Astrocyte (in vitro differentiated cells and primary cell): ENCODE data around the gene CDS1. TPM values are rescaled to one million over a fixed set of nuclear protein-coding genes. Genes with fewer than 3 reads are reported as not detected.
"Not testable (repeated sequence)": the region's sequence is repeated elsewhere in the genome, so short reads cannot be mapped to it uniquely, and the experiment has no call there.

Experiments
- DNase-seq: peaks from one replicate; pipeline ENCODE4 v3.0.0-alpha.2; 2010; ENCODE audit warnings: low read depth
- FAIRE-seq: peaks from 2 replicates; lab custom pipeline; 2011; peaks lifted over from hg19 to GRCh38; lab: Jason Lieb, UNC
- H2AFZ ChIP-seq: 2 replicates; pipeline ENCODE4 v1.6.0; 2012; ENCODE audit warnings: low read depth, low read length, inconsistent platforms
- H3K27ac ChIP-seq: 2 replicates; pipeline ENCODE4 v1.5.1; 2011; ENCODE audit warnings: low read depth, low read length, inconsistent platforms
- H3K27me3 ChIP-seq: 2 replicates; pipeline ENCODE4 v1.6.0; 2011; ENCODE audit warnings: low read length, inconsistent platforms; ENCODE audit not compliant: insufficient read depth
- H3K36me3 ChIP-seq: 2 replicates; pipeline ENCODE4 v1.5.1; 2011; ENCODE audit warnings: low read length, inconsistent platforms; ENCODE audit not compliant: insufficient read depth
- H3K4me1 ChIP-seq: 2 replicates; pipeline ENCODE4 v1.5.1; 2011; ENCODE audit warnings: low read length, inconsistent platforms; ENCODE audit not compliant: insufficient read depth
- H3K4me2 ChIP-seq: 2 replicates; pipeline ENCODE4 v1.6.0; 2012; ENCODE audit warnings: low read length, inconsistent platforms
- H3K4me3 ChIP-seq: 2 replicates; pipeline ENCODE4 v1.5.1; 2011; ENCODE audit warnings: low read depth, mild to moderate bottlenecking, low read length, inconsistent platforms; ENCODE audit not compliant: insufficient read depth
- H3K79me2 ChIP-seq: 2 replicates; pipeline ENCODE4 v1.6.0; 2012; ENCODE audit warnings: mild to moderate bottlenecking, low read length, inconsistent platforms; ENCODE audit not compliant: insufficient read depth
- H3K9ac ChIP-seq: 2 replicates; pipeline ENCODE4 v1.6.0; 2012; ENCODE audit warnings: mild to moderate bottlenecking, low read length, inconsistent platforms
- H3K9me3 ChIP-seq: 2 replicates; pipeline ENCODE4 v1.5.1; 2012; ENCODE audit warnings: low read depth, mild to moderate bottlenecking, low read length, inconsistent platforms; ENCODE audit not compliant: insufficient read depth
- H4K20me1 ChIP-seq: 2 replicates; pipeline ENCODE4 v1.6.0; 2012; ENCODE audit warnings: low read length, inconsistent platforms; ENCODE audit not compliant: insufficient read depth
- H3K27ac Mint-ChIP-seq: one replicate; pipeline ENCODE4 v1.8.0; 2021; ENCODE audit warnings: mild to moderate bottlenecking, mixed read lengths; ENCODE audit not compliant: unreplicated experiment
- H3K27me3 Mint-ChIP-seq: one replicate; pipeline ENCODE4 v1.8.0; 2021; ENCODE audit warnings: low read depth, mixed read lengths; ENCODE audit not compliant: unreplicated experiment
- H3K36me3 Mint-ChIP-seq: one replicate; pipeline ENCODE4 v1.8.0; 2021; ENCODE audit warnings: low read depth, mixed read lengths; ENCODE audit not compliant: unreplicated experiment
- H3K4me1 Mint-ChIP-seq: one replicate; pipeline ENCODE4 v1.8.0; 2021; ENCODE audit warnings: low read depth, mixed read lengths; ENCODE audit not compliant: unreplicated experiment
- H3K4me3 Mint-ChIP-seq: one replicate; pipeline ENCODE4 v1.8.0; 2021; ENCODE audit warnings: mild to moderate bottlenecking, moderate library complexity, mixed read lengths; ENCODE audit not compliant: unreplicated experiment
- H3K9me3 Mint-ChIP-seq: one replicate; pipeline ENCODE4 v1.8.0; 2021; ENCODE audit warnings: mild to moderate bottlenecking, mixed read lengths; ENCODE audit not compliant: unreplicated experiment
- CTCF ChIP-seq: IDR thresholded peaks from 2 replicates; pipeline ENCODE4 v1.5.1; 2011; ENCODE audit warnings: low read depth, mild to moderate bottlenecking, inconsistent platforms, low read length, moderate library complexity; ENCODE audit not compliant: insufficient read depth
- EZH2 ChIP-seq: IDR thresholded peaks from 2 replicates; pipeline ENCODE4 v1.6.1; 2012; ENCODE audit warnings: mild to moderate bottlenecking, low read length, inconsistent platforms; ENCODE audit not compliant: insufficient read depth
- total RNA-seq: library from RNA; stranded (reverse); gene quantifications from 2 replicates; pipeline ENCODE4 v1.2.1, GENCODE V29; 2021

Gene CDS1
- total RNA-seq, 1 donor from 2014 or later = 5.7 TPM

GRCh38 chr4:84545093-84545492 is 37.8 kb upstream of the CDS1 start:
- Mint-ChIP-seq H3K9me3 (peaks cover 3% of the 10 kb centered on the region), H3K36me3 (no peaks in the 10 kb centered on the region), H3K27ac (no peak overlapping the region), H3K27me3 (peaks cover 4% of the 10 kb centered on the region), H3K4me3 (no peak overlapping the region), H3K4me1 (no peaks in the 10 kb centered on the region)
- Histone ChIP-seq H3K9ac (no peak overlapping the region), H3K27ac (no peak overlapping the region), H4K20me1 (no peaks in the 10 kb centered on the region), H3K79me2 (no peaks in the 10 kb centered on the region), H3K9me3 (no peaks in the 10 kb centered on the region), H2AFZ (no peak overlapping the region), H3K4me1 (no peaks in the 10 kb centered on the region), H3K36me3 (no peaks in the 10 kb centered on the region), H3K27me3 (no peaks in the 10 kb centered on the region), H3K4me3 (no peak overlapping the region), H3K4me2 (no peak overlapping the region)
- FAIRE-seq = no peak
- DNase-seq = no peak
- no peak for TF ChIP-seq EZH2
- TF ChIP-seq CTCF = no peak

GRCh38 chr4:84547211-84547610 is 35.7 kb upstream of the CDS1 start:
- Histone ChIP-seq H3K4me2 (no peak overlapping the region), H2AFZ (no peak overlapping the region)
- FAIRE-seq = no peak

GRCh38 chr4:84549191-84549590 is 33.7 kb upstream of the CDS1 start:
- not testable (repeated sequence) for H3K27me3 Mint-ChIP-seq, H3K4me2 ChIP-seq, H2AFZ ChIP-seq, H4K20me1 ChIP-seq, H3K27ac ChIP-seq, H3K9me3 Mint-ChIP-seq, H3K36me3 ChIP-seq, H3K4me1 ChIP-seq, H3K4me3 ChIP-seq, H3K36me3 Mint-ChIP-seq, FAIRE-seq, H3K79me2 ChIP-seq, H3K9ac ChIP-seq, H3K9me3 ChIP-seq, H3K27ac Mint-ChIP-seq, H3K27me3 ChIP-seq, H3K4me1 Mint-ChIP-seq, H3K4me3 Mint-ChIP-seq, DNase-seq

More at GRCh38 chr4:84547211-84547610, 35.7 kb upstream of the CDS1 start:
- Histone ChIP-seq H3K9ac (no peak overlapping the region), H3K27me3 (no peaks in the 10 kb centered on the region), H3K27ac (no peak overlapping the region), H3K36me3 (no peaks in the 10 kb centered on the region), H3K4me1 (no peaks in the 10 kb centered on the region), H3K9me3 (no peaks in the 10 kb centered on the region), H4K20me1 (no peaks in the 10 kb centered on the region), H3K4me3 (no peak overlapping the region), H3K79me2 (no peaks in the 10 kb centered on the region)
- Mint-ChIP-seq H3K27ac (no peak overlapping the region), H3K4me3 (no peak overlapping the region), H3K9me3 (peaks cover 3% of the 10 kb centered on the region), H3K4me1 (no peaks in the 10 kb centered on the region), H3K36me3 (no peaks in the 10 kb centered on the region), H3K27me3 (peaks cover 4% of the 10 kb centered on the region)
- TF ChIP-seq EZH2 (no peak), CTCF (no peak)
- DNase-seq = no peak
